Urinary bladder (tissue), 4 donors: ENCODE measurements around the gene MPRIP. TPM values are rescaled to one million over a fixed set of nuclear protein-coding genes. Genes with fewer than 3 reads are reported as not detected.

Experiments used
- DNase-seq: peaks from one replicate; pipeline ENCODE4 v3.0.0-alpha.2; 2015; ENCODE audit errors: extremely low spot score
- H3K27ac ChIP-seq: one replicate; pipeline ENCODE4 v1.5.1; 2013; ENCODE audit warnings: low read depth, mild to moderate bottlenecking, moderate library complexity
- H3K36me3 ChIP-seq: one replicate; pipeline ENCODE4 v1.6.1; 2013; ENCODE audit warnings: mild to moderate bottlenecking, moderate library complexity; ENCODE audit not compliant: insufficient read depth
- H3K4me1 ChIP-seq: one replicate; pipeline ENCODE4 v1.6.1; 2013; ENCODE audit warnings: mild to moderate bottlenecking, moderate library complexity; ENCODE audit not compliant: insufficient read depth
- H3K4me3 ChIP-seq: one replicate; pipeline ENCODE4 v1.5.1; 2013; ENCODE audit warnings: low read depth, low read length
- WGBS: extraction: QIAGEN DNeasy Blood & Tissue Kit; methylation state at CpG from one replicate; pipeline ENCODE4 v1.1.7; 2013; 5-methylcytosine and 5-hydroxymethylcytosine counted together
- polyA plus RNA-seq: library from polyadenylated mRNA; stranded (reverse); fragments of 200-250 nt; gene quantifications from one replicate; pipeline ENCODE4 v1.2.3, GENCODE V29; 2013
- total RNA-seq: library from RNA; depleted of rRNA; stranded (reverse); fragments of >200 nt; gene quantifications from one replicate; pipeline ENCODE4 v1.2.3, GENCODE V29; 2014
- donor health status: healthy with polysubstance abuse.
- donor health status: healthy.

MPRIP gene
- total and polyA plus RNA-seq, 2 donors, result 91.4 to 158 TPM

DNA sequence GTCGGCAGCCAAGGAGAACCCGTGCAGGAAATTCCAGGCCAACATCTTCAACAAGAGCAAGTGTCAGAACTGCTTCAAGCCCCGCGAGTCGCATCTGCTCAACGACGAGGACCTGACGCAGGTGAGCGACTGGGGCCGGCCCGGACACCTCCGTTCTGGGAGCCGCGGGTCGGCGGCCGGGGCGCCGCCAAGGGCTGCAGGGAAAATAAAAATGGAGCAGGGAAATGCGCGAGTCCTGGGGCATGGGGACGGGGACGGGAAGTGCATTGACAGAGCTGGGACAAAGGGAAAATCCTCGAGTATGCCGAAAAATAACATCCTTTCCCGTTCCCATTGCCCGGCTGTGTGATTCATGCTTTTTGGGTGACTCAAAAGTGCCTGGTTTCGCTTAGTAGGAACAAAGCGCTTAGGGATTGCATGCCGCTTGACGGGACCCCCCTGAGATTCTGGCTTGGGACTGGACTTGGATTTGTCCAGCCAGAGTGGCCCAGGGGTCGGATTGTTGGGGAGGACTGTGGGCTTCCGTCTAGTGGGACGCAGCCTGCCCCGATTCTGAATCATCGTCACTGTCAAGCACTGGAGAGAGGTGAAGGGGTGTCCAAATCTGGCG lies 699 bp downstream of the MPRIP start:
- WGBS, result under 1% methylated on average over 37 of the region's 37 CpGs
- Histone ChIP-seq H3K4me1 (peaks cover 4% of the 10 kb centered on the region), H3K36me3 (no peaks in the 10 kb centered on the region), H3K27ac (peak overlapping the region; percentile 74), H3K4me3 (peak overlapping the region; percentile 63)
- DNase-seq, result no peak

DNA sequence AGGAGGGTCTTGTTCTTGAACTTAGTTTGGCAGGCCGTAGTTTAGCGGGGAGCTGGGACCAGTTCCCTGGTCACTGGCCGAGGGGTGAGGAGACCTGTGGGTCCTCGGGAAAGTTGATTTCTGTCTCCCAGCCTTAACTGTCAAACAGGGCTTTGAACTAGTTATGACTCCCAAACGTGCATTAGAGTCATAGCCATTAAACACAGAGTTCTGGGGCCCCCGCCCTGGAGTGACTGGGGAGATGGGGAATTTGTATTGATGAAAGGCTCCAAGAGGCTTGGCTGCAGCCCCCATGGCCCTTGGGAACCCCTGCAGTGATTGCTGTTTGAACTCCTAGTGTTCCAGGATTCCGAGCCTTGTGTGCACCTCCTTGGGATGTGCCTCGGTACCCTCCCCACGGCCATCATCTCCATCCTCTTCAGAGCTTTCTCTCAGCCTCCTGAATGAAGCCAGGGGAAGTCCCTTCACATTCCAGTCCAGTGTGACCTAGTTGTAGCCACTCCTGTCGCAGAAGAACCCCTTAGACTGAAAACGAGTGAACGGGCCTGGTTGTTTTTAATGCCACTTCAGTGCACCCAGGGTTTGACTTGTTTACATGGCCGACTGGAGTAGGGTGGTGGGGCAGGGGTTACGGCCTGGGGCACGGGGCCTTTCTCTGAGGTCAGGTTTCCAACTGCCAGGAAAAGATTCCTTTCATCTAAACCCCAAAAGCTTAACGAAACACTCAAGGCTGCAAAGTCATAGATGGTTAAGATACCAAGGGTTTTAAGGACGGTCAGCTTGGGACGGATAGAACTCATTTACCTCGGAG lies 1.4 kb downstream of the MPRIP start:
- no peak for DNase-seq
- Histone ChIP-seq H3K36me3 (no peaks in the 10 kb centered on the region), H3K4me3 (peak overlapping the region; percentile 63), H3K27ac (peak overlapping the region; percentile 74), H3K4me1 (peaks cover 4% of the 10 kb centered on the region)
- WGBS, result 7% methylated on average over 19 of the region's 19 CpGs

DNA sequence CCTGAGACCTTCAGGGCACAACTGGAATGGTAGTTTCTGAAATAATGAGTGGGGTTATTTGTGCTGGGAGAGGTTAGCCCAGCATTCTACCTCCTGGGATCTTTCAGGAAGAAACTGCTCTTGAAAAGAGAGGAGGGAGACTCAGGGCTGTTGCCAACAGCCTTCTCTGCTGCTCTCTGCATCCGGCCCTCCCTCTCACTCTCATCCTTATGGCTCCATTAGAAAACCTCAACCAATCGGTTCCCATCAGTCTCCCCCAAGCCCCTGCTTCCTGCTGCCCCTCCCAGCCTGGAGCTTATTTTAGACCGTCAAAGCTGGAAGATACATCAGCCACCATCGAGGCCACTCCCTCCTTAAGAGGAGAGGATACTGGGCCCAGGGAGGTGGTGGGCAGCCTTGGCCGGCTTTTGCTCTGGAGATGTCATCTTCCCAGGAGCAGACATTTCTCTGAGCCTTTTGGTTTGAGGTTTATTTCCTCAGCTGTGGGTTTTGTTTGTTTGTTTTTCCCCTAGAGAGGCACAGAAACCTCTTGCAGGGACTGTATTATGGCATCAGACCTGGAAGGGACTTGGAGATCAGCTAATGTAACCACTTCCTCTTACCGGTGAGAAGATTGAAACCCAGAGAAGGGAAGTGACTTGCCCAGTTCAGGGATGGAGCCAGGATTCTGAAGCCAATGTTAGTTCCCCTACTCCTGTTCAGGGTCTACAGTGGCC lies 2.7 kb downstream of the MPRIP start:
- 2% methylated on average over 6 of the region's 6 CpGs for WGBS
- peak; percentile 55 for DNase-seq
- no peak overlapping the region for H3K4me3 ChIP-seq
- H3K4me1 ChIP-seq, result peaks cover 4% of the 10 kb centered on the region
- H3K27ac ChIP-seq, result peak overlapping the region; percentile 81
- no peaks in the 10 kb centered on the region for H3K36me3 ChIP-seq

DNA sequence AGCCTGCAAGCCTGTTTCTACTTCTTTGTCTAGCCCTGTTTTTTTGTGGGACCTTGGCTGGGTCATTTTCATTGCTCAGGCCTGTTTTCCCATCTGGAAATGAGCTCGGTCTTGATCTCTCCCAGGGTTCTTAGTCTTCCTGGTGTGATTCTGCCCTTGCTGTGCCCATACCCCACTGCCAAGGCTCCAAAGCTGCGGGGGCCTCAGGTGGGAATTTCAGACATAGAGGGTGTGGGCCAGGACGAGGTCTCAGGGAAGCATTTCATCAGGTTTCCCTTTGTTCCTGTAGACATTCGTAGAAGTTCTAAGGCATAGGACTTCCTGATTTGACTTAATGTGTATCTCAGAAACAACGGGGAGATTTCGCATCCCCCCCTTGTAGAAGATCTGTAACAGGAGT lies 5.8 kb downstream of the MPRIP start:
- no peak for DNase-seq
- H3K27ac ChIP-seq, result no peak overlapping the region
- H3K4me1 ChIP-seq, result peaks cover 4% of the 10 kb centered on the region
- no peaks in the 10 kb centered on the region for H3K36me3 ChIP-seq
- no peak overlapping the region for H3K4me3 ChIP-seq
- WGBS, result 81% methylated on average over 6 of the region's 6 CpGs

DNA sequence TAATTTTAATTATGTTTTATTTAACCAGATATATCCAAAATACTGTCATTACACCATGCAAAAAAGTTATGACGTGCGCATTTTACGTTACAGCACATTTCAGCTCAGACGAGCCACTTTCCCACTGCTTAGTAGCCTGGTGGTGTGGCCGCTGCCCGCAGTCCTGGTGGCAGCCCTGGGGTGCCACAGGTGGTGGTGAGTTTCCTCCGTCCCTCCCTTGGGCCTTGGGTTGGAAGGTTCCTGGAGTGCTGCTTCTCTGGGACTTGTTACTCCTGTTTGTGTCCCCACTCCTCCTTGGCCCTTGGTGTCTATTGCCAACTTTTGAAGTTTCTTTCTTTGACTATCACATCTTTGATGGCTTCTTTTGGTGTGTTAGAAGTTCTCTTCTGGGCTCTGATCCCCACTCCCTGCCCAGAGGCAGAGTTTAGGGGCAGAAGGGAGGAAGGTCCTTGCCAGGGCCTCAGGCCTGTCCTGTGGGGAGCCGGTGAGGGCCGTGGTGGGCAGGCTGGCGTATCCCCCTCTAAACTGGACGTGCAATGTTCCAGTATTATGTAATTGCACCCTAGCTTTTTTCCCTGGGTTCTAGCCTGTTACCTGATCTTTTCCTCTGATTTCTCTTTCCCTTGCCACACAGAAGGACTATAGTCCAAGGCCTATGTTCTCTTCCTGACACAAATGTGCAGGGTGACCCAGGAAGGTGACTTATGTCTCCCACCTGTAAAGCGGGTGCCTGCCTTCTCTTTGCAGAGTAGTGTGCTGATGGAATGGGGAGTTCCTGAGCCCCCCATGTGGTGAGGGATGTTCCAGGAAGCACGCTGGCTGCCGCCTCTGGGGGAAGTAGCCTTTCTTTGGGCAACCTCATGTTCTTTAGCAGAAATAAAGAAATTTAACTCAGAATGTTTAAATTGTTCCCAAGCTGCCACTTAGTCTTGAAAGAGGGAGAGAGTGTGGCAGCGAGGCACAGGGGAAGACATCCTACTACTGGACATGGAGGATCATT lies 8.4 kb downstream of the MPRIP start:
- WGBS, result 94% methylated on average over 15 of the region's 15 CpGs
- Histone ChIP-seq H3K4me1 (peaks cover 2% of the 10 kb centered on the region), H3K4me3 (no peak overlapping the region), H3K36me3 (no peaks in the 10 kb centered on the region), H3K27ac (no peak overlapping the region)
- no peak for DNase-seq

DNA sequence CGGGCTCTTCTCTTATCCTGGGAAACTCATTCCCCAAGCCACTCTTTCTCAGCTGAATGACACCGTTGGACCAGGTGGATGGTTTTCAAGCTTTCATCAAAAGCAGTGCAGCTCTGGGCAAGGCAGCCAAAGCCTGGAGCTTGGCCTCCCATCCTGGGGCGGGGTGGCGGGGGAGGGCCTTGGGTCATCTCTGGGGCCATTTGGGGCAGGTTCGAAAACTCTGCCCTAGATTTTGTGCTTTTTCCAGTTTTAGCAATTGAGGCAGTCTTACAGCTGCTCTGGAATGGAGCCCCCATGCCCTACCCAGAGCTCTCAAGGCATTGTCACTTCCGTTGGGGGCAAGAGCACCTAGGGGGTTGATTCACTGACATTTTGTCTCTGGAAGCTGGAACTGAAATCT lies 9.1 kb downstream of the MPRIP start:
- H3K4me1 ChIP-seq, result peaks cover 4% of the 10 kb centered on the region

DNA sequence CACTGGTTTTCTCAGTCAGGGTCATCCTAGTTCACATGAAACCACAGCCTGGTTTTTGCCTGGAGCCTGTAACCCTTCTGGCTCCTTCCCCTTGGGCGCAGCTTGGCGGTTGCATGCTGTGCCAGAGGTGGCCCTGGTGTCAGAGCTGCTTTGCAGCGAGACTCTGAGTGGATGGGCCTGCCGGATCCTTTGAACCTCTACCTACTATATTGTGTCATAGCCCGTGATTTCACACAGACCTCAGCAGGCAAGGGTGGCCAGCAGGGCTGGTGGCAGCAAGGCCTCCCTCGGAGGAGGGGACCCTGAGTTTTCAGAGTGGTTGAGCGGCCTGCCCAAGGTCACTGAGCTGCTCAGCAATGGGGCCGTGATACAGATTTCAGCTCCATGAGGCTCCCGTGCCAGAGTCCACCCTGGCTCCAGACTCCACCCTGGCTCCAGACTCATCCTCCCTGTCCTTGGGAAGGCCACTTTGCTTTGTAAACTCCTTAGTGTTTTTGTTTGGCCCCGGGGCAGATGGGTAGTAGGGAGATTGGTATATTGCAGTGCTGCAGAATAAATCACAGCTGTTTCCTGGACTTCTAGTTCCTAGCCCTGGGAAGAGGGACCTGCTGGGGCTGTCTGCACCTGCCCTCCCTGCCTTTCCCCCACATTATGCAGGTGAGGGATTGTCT lies 9.7 kb downstream of the MPRIP start:
- Histone ChIP-seq H3K4me3 (no peak overlapping the region), H3K36me3 (no peaks in the 10 kb centered on the region), H3K4me1 (peaks cover 5% of the 10 kb centered on the region), H3K27ac (peak overlapping the region; percentile 43)
- no peak for DNase-seq
- 56% methylated on average over 10 of the region's 10 CpGs for WGBS

More for the DNA sequence above, 9.1 kb downstream of the MPRIP start:
- H3K27ac ChIP-seq, result no peak overlapping the region
- WGBS, result 81% methylated on average over 6 of the region's 6 CpGs
- H3K36me3 ChIP-seq, result no peaks in the 10 kb centered on the region
- H3K4me3 ChIP-seq, result no peak overlapping the region
- no peak for DNase-seq

DNA sequence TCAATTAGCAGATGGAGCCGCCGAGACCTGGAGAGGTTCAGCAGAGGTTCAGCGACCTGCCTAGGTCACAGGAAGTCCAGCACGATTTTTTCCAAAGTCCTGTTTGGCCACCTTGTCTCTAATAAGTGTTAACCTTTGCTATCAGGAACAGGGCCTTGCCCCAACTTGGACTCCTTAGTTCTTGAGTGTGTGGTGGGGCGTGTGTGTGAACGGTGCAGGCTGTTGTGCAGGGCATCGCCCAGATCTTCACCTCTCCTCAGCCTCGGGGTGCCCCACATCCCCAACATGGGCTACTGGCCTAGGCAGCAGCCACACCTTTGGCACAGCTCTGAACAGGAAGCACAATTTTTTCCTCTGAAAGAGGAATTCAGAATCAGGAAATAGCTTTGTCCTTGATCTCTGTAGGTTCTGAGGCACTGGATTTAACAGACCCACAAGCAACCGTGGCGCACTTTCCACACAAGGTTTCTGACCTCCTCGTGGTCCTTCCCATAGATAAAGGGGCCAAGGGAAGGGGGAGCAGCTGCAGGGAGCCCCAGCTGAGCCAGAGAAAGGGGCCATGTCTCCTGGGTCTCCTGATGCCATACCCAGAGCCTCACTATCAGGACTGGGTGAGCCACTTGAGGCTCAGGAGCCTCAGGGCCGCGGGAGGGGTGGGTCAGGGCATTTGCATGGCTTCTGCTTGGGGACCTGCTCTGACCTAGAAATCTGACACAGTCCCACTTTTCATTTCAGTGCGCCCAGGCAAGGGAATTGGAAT lies 10.4 kb downstream of the MPRIP start:
- DNase-seq, result no peak
- 58% methylated on average over 14 of the region's 14 CpGs for WGBS
- H3K27ac ChIP-seq, result peak overlapping the region; percentile 57
- peaks cover 4% of the 10 kb centered on the region for H3K4me1 ChIP-seq
- H3K4me3 ChIP-seq, result no peak overlapping the region
- H3K36me3 ChIP-seq, result no peaks in the 10 kb centered on the region

DNA sequence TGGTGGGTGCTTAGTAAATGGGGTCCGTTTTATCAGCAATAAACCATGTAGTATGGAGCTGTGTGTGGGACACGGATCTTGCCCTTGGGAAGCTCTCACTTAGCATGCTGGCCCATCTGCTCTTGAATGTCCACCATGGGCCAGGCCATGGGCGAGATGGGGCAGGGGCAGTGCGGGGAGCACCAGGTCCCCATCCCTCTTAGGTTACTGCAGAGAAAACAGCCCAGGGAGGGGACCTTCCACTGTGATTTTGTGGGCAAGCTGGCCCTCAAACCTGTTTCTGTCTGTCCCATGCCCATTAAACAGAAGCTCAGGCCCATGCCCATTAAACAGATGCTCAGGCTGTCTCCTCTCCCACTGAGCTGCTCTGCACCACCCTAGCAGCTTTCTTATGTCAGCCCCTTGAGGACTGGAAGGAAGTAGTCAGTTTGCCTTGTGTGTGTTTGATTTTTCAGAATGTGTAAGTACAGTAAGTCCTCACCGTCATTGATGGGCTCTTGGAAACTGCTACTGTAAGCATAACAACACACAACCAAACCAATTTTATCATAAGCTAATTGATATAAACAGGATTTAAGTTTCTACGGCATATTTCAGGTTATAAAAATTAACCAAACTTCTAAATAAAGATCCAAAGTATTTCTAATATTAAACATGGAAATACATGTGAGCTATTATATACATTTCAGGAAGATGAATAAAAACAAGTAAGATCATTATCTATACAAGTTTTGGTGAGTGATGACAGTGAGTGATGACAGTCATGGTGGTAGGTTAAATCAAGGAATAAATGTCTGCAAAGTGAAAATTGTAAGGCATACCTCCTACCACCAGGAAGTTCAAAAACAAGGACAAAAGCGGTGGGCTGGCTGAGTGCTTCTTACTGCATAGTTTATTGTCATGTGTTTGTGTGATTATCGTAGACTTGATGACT lies 11.5 kb downstream of the MPRIP start:
- no peak for DNase-seq
- Histone ChIP-seq H3K36me3 (no peaks in the 10 kb centered on the region), H3K4me1 (peaks cover 4% of the 10 kb centered on the region), H3K4me3 (no peak overlapping the region), H3K27ac (no peak overlapping the region)
- 75% methylated on average over 8 of the region's 8 CpGs for WGBS

DNA sequence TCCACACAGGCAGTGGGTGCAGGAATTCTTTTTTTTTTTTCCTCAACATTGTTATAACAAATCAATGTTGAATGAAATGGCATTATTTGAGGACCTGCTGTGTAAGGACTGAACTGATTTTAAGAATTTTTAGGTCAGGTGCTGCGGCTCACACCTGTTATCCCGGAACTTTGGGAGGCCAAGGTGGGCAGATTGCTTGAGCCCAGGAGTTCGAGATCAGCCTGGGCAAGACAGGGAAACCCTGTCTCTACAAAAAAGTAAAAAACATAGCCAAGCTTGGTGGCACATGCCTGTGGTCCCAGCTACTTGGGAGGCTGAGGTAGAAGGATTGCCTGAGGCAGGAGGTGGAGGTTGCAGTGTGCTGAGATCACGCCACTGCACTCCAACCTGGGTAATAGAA lies 12.4 kb downstream of the MPRIP start:
- Histone ChIP-seq H3K4me3 (no peak overlapping the region), H3K27ac (no peak overlapping the region), H3K4me1 (peaks cover 4% of the 10 kb centered on the region), H3K36me3 (no peaks in the 10 kb centered on the region)
- 96% methylated on average over 4 of the region's 4 CpGs for WGBS
- DNase-seq, result no peak
